ENCODE data around the gene UCP3.

GRCh38 chr11:73972620-73973449, 36.0 kb downstream of the UCP3 start:
- TF ChIP-seq CTCF (IDR thresholded peaks at IDR 0.05; ENCODE audit: insufficient read depth, low read depth, low read length), result no peak
- no peak for TF ChIP-seq EZH2 (IDR thresholded peaks at IDR 0.05; ENCODE audit: insufficient read depth, low read length)
